H9 (cell line): ENCODE results near the gene ZFP69B. TPM values are rescaled to one million over a fixed set of nuclear protein-coding genes. Genes with fewer than 3 reads are reported as not detected.

Source experiments
- DNase-seq: peaks from one replicate; pipeline ENCODE4 v3.0.0-alpha.2; 2017
- H2AFZ ChIP-seq: one replicate; pipeline ENCODE4 v1.6.1; 2013; ENCODE audit warnings: mild to moderate bottlenecking, low read length, control low read depth, moderate library complexity
- H2AK5ac ChIP-seq: 2 replicates; pipeline ENCODE4 v1.6.1; 2013; ENCODE audit warnings: low read length, control low read depth, mixed read lengths; ENCODE audit not compliant: insufficient read length
- H2BK120ac ChIP-seq: one replicate; pipeline ENCODE4 v1.6.1; 2013; ENCODE audit warnings: low read depth, mild to moderate bottlenecking, low read length, control low read depth, inconsistent platforms; ENCODE audit not compliant: poor library complexity, severe bottlenecking
- H2BK12ac ChIP-seq: 2 replicates; pipeline ENCODE4 v1.6.1; 2013; ENCODE audit warnings: low read length, control low read depth, mixed read lengths, low read depth; ENCODE audit not compliant: insufficient read length
- H2BK15ac ChIP-seq: 2 replicates; pipeline ENCODE4 v1.6.1; 2013; ENCODE audit warnings: low read depth, low read length, control low read depth
- H2BK20ac ChIP-seq: one replicate; pipeline ENCODE4 v1.6.1; 2013; ENCODE audit warnings: low read depth, mild to moderate bottlenecking, low read length, control low read depth, inconsistent platforms; ENCODE audit not compliant: poor library complexity, severe bottlenecking
- H2BK5ac ChIP-seq: 2 replicates; pipeline ENCODE4 v1.6.1; 2013; ENCODE audit warnings: low read length, control low read depth, mixed read lengths; ENCODE audit not compliant: insufficient read length
- H3K14ac ChIP-seq: 2 replicates; pipeline ENCODE4 v1.6.1; 2013; ENCODE audit warnings: low read length, control low read depth; ENCODE audit not compliant: insufficient read depth
- H3K18ac ChIP-seq: 2 replicates; pipeline ENCODE4 v1.6.1; 2013; ENCODE audit warnings: low read depth, mild to moderate bottlenecking, mixed read lengths, low read length, control low read depth; ENCODE audit not compliant: insufficient read length
- H3K23ac ChIP-seq: 2 replicates; pipeline ENCODE4 v1.6.1; 2013; ENCODE audit warnings: low read length, control low read depth, mixed read lengths, low read depth; ENCODE audit not compliant: insufficient read length
- H3K23me2 ChIP-seq: 2 replicates; pipeline ENCODE4 v1.6.1; 2013; ENCODE audit warnings: low read depth, mild to moderate bottlenecking, mixed read lengths, low read length, control low read depth; ENCODE audit not compliant: insufficient read length, poor library complexity, severe bottlenecking
- H3K27ac ChIP-seq: 2 replicates; pipeline ENCODE4 v1.5.1; 2013; ENCODE audit warnings: low read length, control low read depth, mixed read lengths, low read depth; ENCODE audit not compliant: insufficient read length
- H3K27me3 ChIP-seq: 2 replicates; pipeline ENCODE4 v1.6.1; 2013; ENCODE audit warnings: low read length, control low read depth, inconsistent platforms; ENCODE audit not compliant: insufficient read depth
- H3K4ac ChIP-seq: 2 replicates; pipeline ENCODE4 v1.6.1; 2013; ENCODE audit warnings: low read depth, mild to moderate bottlenecking, control low read depth, inconsistent platforms, low read length, moderate library complexity
- H3K4me1 ChIP-seq: 2 replicates; pipeline ENCODE4 v1.6.1; 2013; ENCODE audit warnings: low read length, control low read depth, inconsistent platforms; ENCODE audit not compliant: insufficient read depth
- H3K4me2 ChIP-seq: 2 replicates; pipeline ENCODE4 v1.6.1; 2013; ENCODE audit warnings: low read length, control low read depth, mixed read lengths; ENCODE audit not compliant: insufficient read length, insufficient read depth
- H3K56ac ChIP-seq: 2 replicates; pipeline ENCODE4 v1.6.1; 2013; ENCODE audit warnings: low read depth, mild to moderate bottlenecking, mixed read lengths, low read length, control low read depth; ENCODE audit not compliant: insufficient read length
- H3K79me1 ChIP-seq: 2 replicates; pipeline ENCODE4 v1.6.1; 2013; ENCODE audit warnings: low read depth, mild to moderate bottlenecking, moderate library complexity, low read length, control low read depth, inconsistent platforms; ENCODE audit not compliant: insufficient read depth, poor library complexity, severe bottlenecking
- H3K79me2 ChIP-seq: 2 replicates; pipeline ENCODE4 v1.6.1; 2013; ENCODE audit warnings: low read length, control low read depth, inconsistent platforms; ENCODE audit not compliant: insufficient read depth
- H3K9ac ChIP-seq: 2 replicates; pipeline ENCODE4 v1.6.1; 2013; ENCODE audit warnings: low read length, control low read depth, mixed read lengths; ENCODE audit not compliant: insufficient read length; ENCODE audit errors: extremely low read depth
- H3K9me3 ChIP-seq: one replicate; pipeline ENCODE4 v1.6.1; 2013; ENCODE audit warnings: low read depth, low read length, inconsistent platforms; ENCODE audit not compliant: control insufficient read depth
- H3T11ph ChIP-seq: one replicate; pipeline ENCODE4 v1.6.1; 2013; ENCODE audit warnings: mild to moderate bottlenecking, low read length, control low read depth, inconsistent platforms
- H4K20me1 ChIP-seq: one replicate; pipeline ENCODE4 v1.6.1; 2013; ENCODE audit not compliant: control insufficient read depth, insufficient read length, insufficient read depth
- H4K5ac ChIP-seq: 2 replicates; pipeline ENCODE4 v1.6.1; 2013; ENCODE audit warnings: low read depth, mild to moderate bottlenecking, mixed read lengths, low read length, control low read depth; ENCODE audit not compliant: insufficient read length
- H4K8ac ChIP-seq: replicated peaks from 2 replicates; pipeline ENCODE4 v1.6.1; 2013; ENCODE audit warnings: low read length, control low read depth, mixed read lengths, low read depth; ENCODE audit not compliant: insufficient read length
- H4K91ac ChIP-seq: 2 replicates; pipeline ENCODE4 v1.6.1; 2013; ENCODE audit warnings: low read depth, mild to moderate bottlenecking, moderate library complexity, mixed read lengths, low read length, control low read depth; ENCODE audit not compliant: insufficient read length
- H3K27ac Mint-ChIP-seq, 3 experiments: 2 replicates in 2 of 3; 3 replicates in 1 of 3; pipeline ENCODE4 v1.8.0; 2020 to 2021; ENCODE audit warnings: mixed read lengths in 3 of 3, mild to moderate bottlenecking in 1 of 3, moderate library complexity in 1 of 3
- H3K27me3 Mint-ChIP-seq: 2 replicates; pipeline ENCODE4 v1.8.0; 2021; ENCODE audit warnings: low read depth, mild to moderate bottlenecking, moderate library complexity, mixed read lengths
- H3K36me3 Mint-ChIP-seq, 3 experiments: 2 replicates in 2 of 3; 3 replicates in 1 of 3; pipeline ENCODE4 v1.8.0; 2020 to 2021; ENCODE audit warnings: low read depth in 3 of 3, mixed read lengths in 3 of 3; ENCODE audit not compliant: insufficient read depth in 1 of 3
- H3K4me1 Mint-ChIP-seq, 2 experiments: 2 replicates each; pipeline ENCODE4 v1.8.0; 2020; ENCODE audit warnings: mixed read lengths in 2 of 2
- H3K4me3 Mint-ChIP-seq, 2 experiments: 2 replicates in 1 of 2; 3 replicates in 1 of 2; pipeline ENCODE4 v1.8.0; 2020 to 2021; ENCODE audit warnings: mild to moderate bottlenecking in 2 of 2, mixed read lengths in 2 of 2, moderate library complexity in 1 of 2
- H3K9me3 Mint-ChIP-seq, 2 experiments: 2 replicates in 1 of 2; 3 replicates in 1 of 2; pipeline ENCODE4 v1.8.0; 2020; ENCODE audit warnings: mild to moderate bottlenecking in 2 of 2, mixed read lengths in 2 of 2, moderate library complexity in 1 of 2
- CTCF ChIP-seq: fragments of 200-600 bp; sonication (generic); conservative IDR thresholded peaks from 3 replicates; pipeline ENCODE4 v1.8.0; 2021; ENCODE audit warnings: antibody characterized with exemption, mild to moderate bottlenecking
- total RNA-seq: library from RNA; stranded (reverse); gene quantifications from 2 replicates; pipeline ENCODE4 v1.2.1, GENCODE V29; 2021

Gene ZFP69B
- total RNA-seq, 1 experiment from 2014 or later = 16.2 TPM

DNA sequence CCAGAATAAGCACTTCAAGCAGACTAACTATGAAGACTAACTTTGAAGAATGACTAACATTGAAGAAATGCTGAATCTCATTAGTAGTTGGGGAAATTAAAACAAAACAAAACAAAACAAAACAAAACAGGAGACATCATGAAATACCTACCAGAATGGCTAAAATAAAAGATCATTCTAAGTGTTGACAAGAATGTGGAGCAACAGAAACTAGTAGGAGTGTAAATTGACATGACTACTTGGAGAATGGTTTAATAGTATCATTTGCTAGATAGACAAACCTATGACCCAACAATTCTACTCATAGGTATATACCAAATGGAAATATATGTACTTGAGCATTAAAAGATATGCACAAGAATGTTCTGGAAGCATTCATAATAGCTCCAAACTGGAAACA, 18.9 kb upstream of the ZFP69B start:
- Mint-ChIP-seq H3K4me1 (no peaks in the 10 kb centered on the region), H3K27me3 (0 out of 2 replicates have a peak, but pooled peaks cover 2% of the 10 kb centered on the region), H3K9me3 (no peaks in the 10 kb centered on the region; a peak in 1 of 5 replicates), H3K4me3 (no peak overlapping the region), H3K27ac (no peak overlapping the region), H3K36me3 (no peaks in the 10 kb centered on the region)
- H3K9ac ChIP-seq = no peak overlapping the region
- H3K14ac ChIP-seq = no peak overlapping the region
- no peak overlapping the region for H3K56ac ChIP-seq
- no peak overlapping the region for H2BK12ac ChIP-seq
- no peak overlapping the region for H4K5ac ChIP-seq
- no peaks in the 10 kb centered on the region for H3K79me1 ChIP-seq
- no peaks in the 10 kb centered on the region for H3K79me2 ChIP-seq
- H3K27ac ChIP-seq = no peak overlapping the region
- no peaks in the 10 kb centered on the region for H3K9me3 ChIP-seq
- H3K18ac ChIP-seq = no peak overlapping the region
- DNase-seq = no peak
- TF ChIP-seq CTCF = no peak
- H3K4ac ChIP-seq = no peak overlapping the region
- no peak overlapping the region for H2BK5ac ChIP-seq
- no peaks in the 10 kb centered on the region for H4K20me1 ChIP-seq
- H4K8ac ChIP-seq = no peak overlapping the region
- H2AK5ac ChIP-seq = no peak overlapping the region
- H3T11ph ChIP-seq = no peak overlapping the region
- no peaks in the 10 kb centered on the region for H3K4me1 ChIP-seq
- H2AFZ ChIP-seq = no peak overlapping the region
- no peak overlapping the region for H3K4me2 ChIP-seq
- H2BK120ac ChIP-seq = no peak overlapping the region
- no peaks in the 10 kb centered on the region for H3K27me3 ChIP-seq
- H2BK20ac ChIP-seq = no peak overlapping the region
- H3K23ac ChIP-seq = no peak overlapping the region
- H2BK15ac ChIP-seq = no peak overlapping the region
- no peak overlapping the region for H4K91ac ChIP-seq
- no peaks in the 10 kb centered on the region for H3K23me2 ChIP-seq
